K562 (cell line): Measurements from ENCODE around the gene STX18. TPM values are rescaled to one million over a fixed set of nuclear protein-coding genes. Genes with fewer than 3 reads are reported as not detected.

Experiments
- ARID1B ChIP-seq: fragments of 450-650 bp; IDR thresholded peaks from 2 replicates; pipeline ENCODE4 v1.6.1; 2016; ENCODE audit warnings: antibody characterized with exemption, mild to moderate bottlenecking, inconsistent platforms
- CBX2 ChIP-seq: fragments of 200-600 bp; sonication (generic); IDR thresholded peaks from one replicate; pipeline ENCODE4 v1.6.1; 2012; ENCODE audit warnings: mild to moderate bottlenecking, low read length, inconsistent platforms; ENCODE audit not compliant: insufficient read depth, poor library complexity, severe bottlenecking
- CREB5 ChIP-seq: fragments of 250-450 bp; sonication (Bioruptor Pico); IDR thresholded peaks from 2 replicates; pipeline ENCODE4 v1.5.0; 2020; ENCODE audit warnings: mild to moderate bottlenecking
- DDX20 ChIP-seq: fragments of 450-650 bp; IDR thresholded peaks from 2 replicates; pipeline ENCODE4 v1.6.1; 2016; ENCODE audit warnings: missing genetic modification characterization, low read depth, mild to moderate bottlenecking, missing compliant biosample characterization, moderate library complexity
- DNMT1 ChIP-seq: fragments of 450-650 bp; IDR thresholded peaks from 2 replicates; pipeline ENCODE4 v1.6.1; 2016; ENCODE audit warnings: antibody characterized with exemption, mild to moderate bottlenecking
- GTF2F1 ChIP-seq: IDR thresholded peaks from 2 replicates; pipeline ENCODE4 v1.6.1; 2011; ENCODE audit warnings: low read depth, low read length, improper control_type of control experiment
- MBD1 ChIP-seq: fragments of 250-450 bp; sonication (Bioruptor Pico); IDR thresholded peaks from 2 replicates; pipeline ENCODE4 v1.8.0; 2022; ENCODE audit warnings: inconsistent platforms
- NCOA6 ChIP-seq: fragments of 450-650 bp; IDR thresholded peaks from 2 replicates; pipeline ENCODE4 v1.6.1; 2017; ENCODE audit warnings: mild to moderate bottlenecking
- NRF1 ChIP-seq, 2 experiments: fragments of 450-650 bp; IDR thresholded peaks in 1 of 2; conservative IDR thresholded peaks in 1 of 2; 2 replicates each; pipeline ENCODE4 v1.6.1; 2014; ENCODE audit warnings: mild to moderate bottlenecking in 2 of 2
- POLR3A ChIP-seq: IDR thresholded peaks from 2 replicates; pipeline ENCODE4 v1.6.1; 2011; ENCODE audit warnings: borderline replicate concordance, mild to moderate bottlenecking, moderate library complexity; ENCODE audit not compliant: insufficient read length, insufficient read depth; ENCODE audit errors: extremely low read depth
- PYGO2 ChIP-seq: fragments of 450-650 bp; IDR thresholded peaks from 2 replicates; pipeline ENCODE4 v1.6.1; 2016; ENCODE audit warnings: mild to moderate bottlenecking, missing genetic modification characterization, moderate library complexity, missing compliant biosample characterization
- RCOR1 ChIP-seq, 2 experiments: IDR thresholded peaks; 2 replicates each; pipeline ENCODE4 v1.6.1; 2012; ENCODE audit warnings: low read depth in 2 of 2, low read length in 2 of 2, borderline replicate concordance in 1 of 2, improper control_type of control experiment in 1 of 2
- SRSF7 ChIP-seq: fragments of 200-400 bp; formaldehyde crosslinking; optimal IDR thresholded peaks from 2 replicates; pipeline ENCODE3; 2017; ENCODE audit warnings: mild to moderate bottlenecking, low read depth, low read length
- TARDBP ChIP-seq: fragments of 450-650 bp; IDR thresholded peaks from 2 replicates; pipeline ENCODE4 v1.6.1; 2016
- ZBTB17 ChIP-seq: fragments of 450-650 bp; formaldehyde crosslinking; IDR thresholded peaks from 2 replicates; pipeline ENCODE4 v1.4.0; 2020; ENCODE audit warnings: mild to moderate bottlenecking
- ZNF12 ChIP-seq: sonication (generic); formaldehyde crosslinking; IDR thresholded peaks from 2 replicates; pipeline ENCODE4 v1.4.0; 2020; ENCODE audit warnings: mild to moderate bottlenecking, missing genetic modification reagents
- ZNF23 ChIP-seq: fragments of 250-450 bp; sonication (Bioruptor Pico); IDR thresholded peaks from 2 replicates; pipeline ENCODE4 v1.4.0; 2020; ENCODE audit warnings: mild to moderate bottlenecking
- ZNF318 ChIP-seq, 2 experiments: fragments of 450-650 bp; IDR thresholded peaks; 2 replicates each; pipeline ENCODE4 v1.6.1; 2016; ENCODE audit warnings: mild to moderate bottlenecking in 2 of 2, borderline replicate concordance in 1 of 2, low read depth in 1 of 2, moderate library complexity in 1 of 2
- ZNF707 ChIP-seq: fragments of 250-450 bp; sonication (Bioruptor Pico); conservative IDR thresholded peaks from 2 replicates; pipeline ENCODE4 v1.8.0; 2022; ENCODE audit warnings: inconsistent platforms, mild to moderate bottlenecking, moderate library complexity
- polyA plus RNA-seq, 8 experiments: library from polyadenylated mRNA; depleted of rRNA in 4 of 8; stranded (reverse) in 5 of 8; unstranded in 3 of 8; fragments of >200 nt; fragmentation: Nextera tagmentation in 2 of 8; fragmentation: Illumina TruSeq in 1 of 8; extraction: Ambion mirVana in 2 of 8; extraction: Trizol in 1 of 8; gene quantifications; 2 replicates each; pipeline versions ENCODE4 v1.2.1 to v1.2.3, GENCODE V29; 2011 to 2014; ENCODE audit warnings: inconsistent platforms in 1 of 8, missing spikeins in 1 of 8
- total RNA-seq, 7 experiments: library from RNA; depleted of rRNA in 6 of 7; stranded (reverse); fragments of >200 nt in 6 of 7; fragmentation: Illumina TruSeq in 2 of 7; extraction: Trizol in 2 of 7; gene quantifications; 2 replicates each; pipeline versions ENCODE4 v1.2.1 to v1.2.3, GENCODE V29; 2011 to 2021; ENCODE audit warnings: low replicate concordance in 1 of 7

The STX18 gene
- total and polyA plus RNA-seq, 9 of the 15 experiments (the other 6 are each of a cell fraction or from before 2014, with no cell fraction given) = 6.2 to 41.7 (median 22.7) TPM

GRCh38 chr4:4443821-4444220 lies 98.0 kb downstream of the STX18 start (continued):
- TF ChIP-seq CREB5 (CRISPR knock-in tag) (no peak), ZNF318 (IDR thresholded peaks at IDR 0.05; ENCODE audit: borderline replicate concordance in 1 of 2, low read depth in 1 of 2) (no peak), RCOR1 (IDR thresholded peaks at IDR 0.05; ENCODE audit: borderline replicate concordance in 1 of 2, low read depth in 2 of 2, low read length in 2 of 2) (0 out of 4 replicates have a peak, but pooled peaks of 1 of the 2 experiments have one; percentile 24), CBX2 (no peak), TARDBP (no peak), ZNF707 (CRISPR knock-in tag) (no peak), ARID1B (peak; percentile 84), MBD1 (CRISPR knock-in tag) (no peak), SRSF7 (no peak), DDX20 (tag) (no peak), NCOA6 (no peak), PYGO2 (tag) (no peak), GTF2F1 (no peak), ZNF23 (CRISPR knock-in tag) (no peak), DNMT1 (no peak), ZBTB17 (CRISPR knock-in tag) (no peak), POLR3A (no peak), ZNF12 (CRISPR knock-in tag) (no peak), NRF1 (conservative IDR thresholded peaks at IDR 0.05 in 1 of 2, IDR thresholded peaks at IDR 0.05 in 1 of 2) (no peak)
